GM19372 (cell line): ENCODE data around the gene TXLNA.
A peak's percentile ranks its signal among the peaks of the same experiment; 100 is the strongest.
"Not testable (repeated sequence)": the region's sequence is repeated elsewhere in the genome, so short reads cannot be mapped to it uniquely, and the experiment has no call there.

Experiments
- ATAC-seq: cut with Tn5 transposase; IDR thresholded peaks from one replicate; pipeline ENCODE4 v1.9.1; 2021; ENCODE audit warnings: mild to moderate bottlenecking, low read depth, moderate library complexity; ENCODE audit not compliant: unreplicated experiment

TXLNA gene

GRCh38 chr1:32179443-32180185 is at the start of gene TXLNA:
TSS of gene TXLNA (plus strand) at chr1:32179675. CDS start at chr1:32180346, 671 bp downstream.
- peak; percentile 84 for ATAC-seq

GRCh38 chr1:32133950-32134280 is 45.6 kb upstream of the TXLNA start:
- ATAC-seq, result not testable (repeated sequence)

DNA sequence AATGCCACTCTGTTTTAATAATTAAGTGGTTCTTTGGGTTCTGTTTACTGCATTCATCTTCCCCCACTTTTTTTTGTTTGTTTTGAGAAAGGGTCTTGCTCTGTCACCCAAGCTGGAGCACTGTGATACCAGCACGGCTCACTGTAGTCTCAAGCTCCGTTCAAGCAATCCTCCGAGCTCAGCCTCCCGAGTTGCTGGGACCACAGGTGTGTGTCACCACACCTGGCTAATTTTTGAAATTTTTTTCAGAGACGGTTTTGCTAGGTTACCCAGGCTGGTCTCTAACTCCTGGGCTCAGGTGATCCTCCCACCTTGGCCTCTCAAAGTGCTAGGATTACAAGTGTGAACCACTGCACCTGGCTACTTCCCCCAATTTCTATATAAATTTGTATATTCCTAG is 42.4 kb upstream of the TXLNA start:
- no peak for ATAC-seq

DNA sequence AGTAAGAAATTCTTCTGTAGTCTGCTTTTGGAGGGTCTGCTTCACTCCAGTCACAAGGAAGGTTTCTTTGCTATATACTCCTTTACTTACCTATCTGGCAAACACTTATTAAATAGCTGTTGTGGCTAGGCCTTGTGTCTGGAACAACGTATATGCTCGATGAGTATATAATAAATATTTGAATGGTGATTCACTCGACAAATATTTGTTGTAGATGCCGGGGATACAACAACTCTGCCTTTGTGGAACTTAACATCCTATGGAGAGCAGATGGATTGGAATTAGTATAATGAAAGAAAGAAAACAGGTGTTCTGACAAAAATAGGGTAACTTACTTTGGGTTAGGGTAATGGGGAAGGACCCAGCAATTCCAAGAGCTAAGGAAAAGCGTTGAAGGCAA is 40.5 kb upstream of the TXLNA start:
- no peak for ATAC-seq

- no peak for ATAC-seq
Observed at GRCh38 chr1:32142446-32143301, 36.8 kb upstream of the TXLNA start.

- ATAC-seq, result not testable (repeated sequence)
Observed at GRCh38 chr1:32143302-32143695, 36.2 kb upstream of the TXLNA start.

DNA sequence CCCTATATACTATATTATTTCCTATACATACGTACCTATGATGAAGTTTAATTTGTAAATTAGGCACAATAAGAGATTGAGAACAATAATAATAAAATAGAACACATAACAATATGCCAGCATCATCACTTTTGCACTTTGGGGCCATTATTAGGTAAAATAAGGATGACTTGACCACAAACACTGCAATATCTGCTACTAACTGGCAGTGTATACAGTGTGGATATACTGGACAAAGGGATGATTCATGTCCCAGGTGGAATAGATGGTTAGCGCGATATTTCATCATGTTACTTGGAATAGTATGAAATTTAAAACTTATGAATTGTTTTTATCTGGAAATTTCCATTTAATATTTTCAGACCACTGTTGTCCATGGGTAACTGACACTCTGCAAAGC is 35.4 kb upstream of the TXLNA start:
- no peak for ATAC-seq

- not testable (repeated sequence) for ATAC-seq
Observed at GRCh38 chr1:32147799-32148198, 31.7 kb upstream of the TXLNA start.

GRCh38 chr1:32150847-32151246 is 28.6 kb upstream of the TXLNA start:
- no peak for ATAC-seq

DNA sequence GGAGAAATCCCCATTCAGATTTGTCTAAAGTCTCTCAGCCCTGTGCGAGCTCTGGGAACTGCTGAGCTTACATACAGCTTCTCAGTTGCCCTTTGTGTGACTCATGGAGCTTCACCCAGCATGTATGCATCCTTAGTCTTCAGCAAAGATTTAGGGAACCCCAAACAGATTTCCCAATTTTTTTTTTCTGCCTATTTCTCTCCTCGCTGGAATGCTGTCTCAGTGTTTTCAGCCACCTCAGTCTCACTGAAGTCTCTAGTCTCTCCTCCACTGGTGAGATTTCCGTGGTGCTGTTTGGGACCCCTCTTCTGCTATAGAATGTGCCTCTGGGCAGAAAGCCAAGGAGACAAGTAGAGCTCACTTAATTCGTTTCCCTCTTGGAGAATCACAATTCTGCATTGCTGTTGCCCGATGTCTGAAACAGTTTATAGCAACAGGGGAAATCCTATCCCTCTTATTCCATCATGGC is 28.1 kb upstream of the TXLNA start:
- no peak for ATAC-seq

- ATAC-seq, result no peak
Observed at GRCh38 chr1:32159189-32159588, 20.3 kb upstream of the TXLNA start.

GRCh38 chr1:32163405-32163804 is 16.1 kb upstream of the TXLNA start:
- no peak for ATAC-seq

DNA sequence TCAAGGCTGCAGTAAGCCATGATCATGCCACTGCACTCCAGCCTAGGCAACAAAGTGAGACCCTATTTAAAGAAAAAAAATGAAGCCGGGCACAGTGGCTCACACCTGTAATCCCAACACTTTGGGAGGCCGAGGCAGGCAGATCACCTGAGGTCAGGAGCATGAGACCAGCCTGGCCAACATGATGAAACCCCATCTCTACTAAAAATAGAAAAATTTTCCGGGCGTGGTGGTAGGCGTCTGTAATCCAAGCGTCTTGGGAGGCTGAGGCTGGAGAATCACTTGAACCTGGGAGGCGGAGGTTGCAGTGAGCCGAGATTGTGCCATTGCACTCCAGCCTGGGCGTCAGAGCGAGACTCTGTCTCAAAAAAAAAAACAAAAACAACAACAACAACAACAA is 13.8 kb upstream of the TXLNA start:
- ATAC-seq, result not testable (repeated sequence)

DNA sequence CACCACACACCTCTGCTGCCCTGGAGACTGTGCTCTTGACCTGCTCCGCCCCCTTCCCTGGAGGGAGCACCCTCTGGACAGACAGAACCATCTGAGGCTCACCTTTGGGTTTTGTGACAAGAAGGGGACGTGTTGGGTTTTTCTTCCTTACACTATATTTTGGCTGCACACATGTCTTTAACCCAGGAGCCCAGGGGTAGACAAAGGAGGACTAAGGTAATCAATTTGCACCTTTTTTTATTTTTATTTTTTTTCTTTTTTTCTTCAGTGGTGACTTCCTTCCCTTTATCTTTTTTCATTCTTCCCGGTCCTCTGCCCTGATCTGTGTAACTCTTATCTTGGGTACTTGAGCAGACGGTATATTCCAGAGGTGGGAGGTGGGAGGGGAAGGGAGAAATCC is 8.5 kb upstream of the TXLNA start:
- ATAC-seq, result no peak

- ATAC-seq, result no peak
Observed at GRCh38 chr1:32172621-32173245, 6.7 kb upstream of the TXLNA start.

DNA sequence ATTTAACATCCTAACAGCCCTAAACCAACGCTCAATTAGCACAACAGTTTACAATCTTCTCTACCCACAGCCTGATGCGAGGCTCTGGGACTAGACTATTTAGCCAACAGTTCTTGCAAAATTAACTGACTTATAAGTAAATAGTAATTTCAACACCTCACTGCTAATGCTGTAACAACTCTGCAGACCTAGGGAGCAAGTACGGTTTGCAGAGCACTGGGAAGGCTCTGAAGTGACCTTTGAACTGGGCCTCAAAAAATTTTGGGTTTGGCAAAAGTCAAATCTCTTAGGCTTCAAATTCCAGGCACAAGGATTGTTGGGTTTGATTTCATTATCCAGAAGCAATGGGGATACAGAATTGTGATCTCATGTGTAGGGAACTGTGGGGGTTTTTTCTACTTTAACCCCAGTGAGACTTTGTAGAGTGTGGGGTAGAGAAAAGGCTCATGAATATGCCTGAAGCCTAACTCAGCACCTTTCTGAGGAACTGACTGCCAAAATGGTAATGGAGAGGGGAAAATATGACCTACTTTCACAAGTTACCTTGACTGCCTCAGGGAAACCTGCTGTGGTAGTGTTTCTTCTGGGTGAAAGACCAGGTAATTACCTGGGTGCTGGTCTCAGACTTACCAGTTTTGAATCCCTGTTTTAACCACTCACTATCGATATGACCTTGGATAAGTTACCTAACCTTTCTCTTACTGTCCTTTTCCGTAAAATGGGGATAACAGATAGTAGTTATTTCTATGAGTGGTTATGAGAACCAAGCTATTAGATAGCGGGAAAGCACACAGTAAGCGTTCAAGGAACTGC is 889 bp upstream of the TXLNA start:
- no peak for ATAC-seq

- no peak for ATAC-seq
Observed at GRCh38 chr1:32179193-32179442, 357 bp upstream of the TXLNA start.

GRCh38 chr1:32180186-32181060 is 948 bp downstream of the TXLNA start:
- ATAC-seq, result no peak

- ATAC-seq, result no peak
Observed at GRCh38 chr1:32181065-32181464, 1.6 kb downstream of the TXLNA start.

DNA sequence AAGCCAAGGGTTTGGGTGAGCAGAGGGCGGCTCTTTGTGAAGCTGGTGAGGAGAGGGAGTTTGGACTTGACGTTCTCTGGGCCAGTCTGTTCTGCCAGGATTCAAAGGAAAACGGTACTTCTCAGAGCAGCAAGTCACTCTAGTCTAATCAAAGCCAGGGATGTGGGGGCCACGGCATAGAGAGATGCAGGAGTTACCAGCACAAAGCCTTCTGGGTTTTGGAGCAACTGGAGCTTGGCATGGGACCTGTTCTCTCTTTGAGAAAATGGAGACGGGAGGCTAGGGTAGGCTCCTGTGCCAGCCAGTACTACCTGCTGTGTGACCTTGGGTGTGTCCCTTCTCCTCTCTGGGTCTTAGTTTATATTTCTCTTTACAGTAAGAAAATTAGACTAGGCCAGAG is 2.1 kb downstream of the TXLNA start:
- no peak for ATAC-seq
